Keratinocyte (primary cell): ENCODE results near the gene ATG4D. TPM values are rescaled to one million over a fixed set of nuclear protein-coding genes. Genes with fewer than 3 reads are reported as not detected.

Experiments used
- DNase-seq: peaks from one replicate; pipeline ENCODE4 v3.0.0-alpha.2; 2011; ENCODE audit warnings: low read depth, missing footprints, low spot score
- FAIRE-seq: peaks from 2 replicates; lab custom pipeline; 2011; peaks lifted over from hg19 to GRCh38; lab: Jason Lieb, UNC
- H2AFZ ChIP-seq: 2 replicates; pipeline ENCODE4 v1.6.0; 2012; ENCODE audit warnings: low read length, control low read depth, inconsistent platforms; ENCODE audit not compliant: control insufficient read depth
- H3K27ac ChIP-seq: 2 replicates; pipeline ENCODE4 v1.5.1; 2011; ENCODE audit warnings: low read length; ENCODE audit not compliant: control insufficient read depth, insufficient read depth
- H3K27me3 ChIP-seq: 3 replicates; pipeline ENCODE4 v1.6.0; 2011; ENCODE audit warnings: low read length; ENCODE audit not compliant: control insufficient read depth, insufficient read depth; ENCODE audit errors: extremely low read depth
- H3K36me3 ChIP-seq, 2 experiments: 2 replicates in 1 of 2; 3 replicates in 1 of 2; pipeline ENCODE4 v1.5.1; 2011; ENCODE audit warnings: low read length in 2 of 2, mild to moderate bottlenecking in 1 of 2; ENCODE audit not compliant: control insufficient read depth in 2 of 2, insufficient read depth in 2 of 2; ENCODE audit errors: extremely low read depth in 1 of 2
- H3K4me1 ChIP-seq: 3 replicates; pipeline ENCODE4 v1.5.1; 2011; ENCODE audit warnings: low read length; ENCODE audit not compliant: control insufficient read depth, insufficient read depth; ENCODE audit errors: extremely low read depth
- H3K4me2 ChIP-seq: 3 replicates; pipeline ENCODE4 v1.6.0; 2011; ENCODE audit warnings: low read depth, low read length; ENCODE audit not compliant: control insufficient read depth, insufficient read depth; ENCODE audit errors: extremely low read depth
- H3K4me3 ChIP-seq, 3 experiments: fragments of 200-600 bp in 1 of 3; sonication (generic) in 1 of 3; 2 replicates in 2 of 3; 3 replicates in 1 of 3; pipeline ENCODE4 v1.5.1; 2011 to 2016; ENCODE audit warnings: low read length in 3 of 3, mild to moderate bottlenecking in 3 of 3, control low read depth in 2 of 3, inconsistent platforms in 1 of 3, low read depth in 1 of 3, mixed read lengths in 1 of 3, mixed run types in 1 of 3, moderate library complexity in 1 of 3; ENCODE audit not compliant: control insufficient read depth in 2 of 3, insufficient read depth in 2 of 3; ENCODE audit errors: extremely low read depth in 1 of 3
- H3K79me2 ChIP-seq: 2 replicates; pipeline ENCODE4 v1.6.0; 2012; ENCODE audit warnings: low read length; ENCODE audit not compliant: control insufficient read depth, insufficient read depth
- H3K9ac ChIP-seq: 3 replicates; pipeline ENCODE4 v1.6.0; 2011; ENCODE audit warnings: low read length; ENCODE audit not compliant: control insufficient read depth, insufficient read depth; ENCODE audit errors: extremely low read depth
- H3K9me1 ChIP-seq: 3 replicates; pipeline ENCODE4 v1.6.0; 2011; ENCODE audit warnings: low read length; ENCODE audit not compliant: control insufficient read depth, insufficient read depth; ENCODE audit errors: extremely low read depth
- H3K9me3 ChIP-seq: 2 replicates; pipeline ENCODE4 v1.5.1; 2012; ENCODE audit warnings: low read depth, low read length; ENCODE audit not compliant: control insufficient read depth
- H4K20me1 ChIP-seq: 3 replicates; pipeline ENCODE4 v1.6.0; 2011; ENCODE audit warnings: low read length; ENCODE audit not compliant: control insufficient read depth, insufficient read depth; ENCODE audit errors: extremely low read depth
- CTCF ChIP-seq, 3 experiments: IDR thresholded peaks in 1 of 3; conservative IDR thresholded peaks in 1 of 3; optimal IDR thresholded peaks in 1 of 3; 2 replicates in 2 of 3; 3 replicates in 1 of 3; pipeline versions ENCODE3 to v1.5.1; 2011; ENCODE audit warnings: low read length in 3 of 3, mild to moderate bottlenecking in 3 of 3, moderate library complexity in 2 of 3, control low read depth in 1 of 3, inconsistent platforms in 1 of 3; ENCODE audit not compliant: insufficient read depth in 2 of 3; ENCODE audit errors: extremely low read depth in 1 of 3
- EZH2 ChIP-seq: IDR thresholded peaks from one replicate; pipeline ENCODE4 v1.6.1; 2012; ENCODE audit warnings: inconsistent platforms, mild to moderate bottlenecking, low read length, moderate library complexity
- dilution Hi-C: fragments of 300-500 bp; cut with MboI; formaldehyde crosslinking; loops from one replicate; pipeline ENCODE4 v1.7.0; 2020; ENCODE audit warnings: low sequenced_read_pairs; ENCODE audit not compliant: extremely low pct_ligation_motif_present
- polyA plus RNA-seq, 5 experiments: library from polyadenylated mRNA; depleted of rRNA in 3 of 5; stranded (reverse) in 3 of 5; stranded (forward) in 1 of 5; unstranded in 1 of 5; fragments of >200 nt; gene quantifications; 1 replicate in 1 of 5; 2 replicates in 3 of 5; 3 replicates in 1 of 5; pipeline versions ENCODE4 v1.2.1 to v1.2.3, GENCODE V29; 2011 to 2012; ENCODE audit warnings: missing spikeins in 2 of 5, low read depth in 1 of 5, low replicate concordance in 1 of 5

Gene ATG4D
- polyA plus RNA-seq, 1 donor (not counting 4 experiments of a cell fraction or from before 2014, with no cell fraction given): 12.6 TPM

GRCh38 chr19:10514211-10515145 lies 29.2 kb upstream of the ATG4D start:
- Histone ChIP-seq H3K27ac (no peak overlapping the region), H3K9ac (no peak overlapping the region), H3K4me1 (peaks cover 43% of the 10 kb centered on the region), H4K20me1 (no peaks in the 10 kb centered on the region), H2AFZ (no peak overlapping the region), H3K4me2 (no peak overlapping the region), H3K4me3 (no peak overlapping the region), H3K9me3 (no peaks in the 10 kb centered on the region), H3K36me3 (peaks cover 5 to 12% of the 10 kb centered on the region in 2 experiments), H3K27me3 (no peaks in the 10 kb centered on the region), H3K79me2 (peaks cover 37% of the 10 kb centered on the region), H3K9me1 (no peaks in the 10 kb centered on the region)
- FAIRE-seq (no peak), DNase-seq (no peak)
- dilution Hi-C loops: loop anchor here (5.0 kb wide), 1 partner anchor 43 kb away; no protein-coding TSS in a partner anchor
- TF ChIP-seq CTCF (optimal IDR thresholded peaks at IDR 0.05 in 1 of 3, IDR thresholded peaks at IDR 0.05 in 1 of 3, conservative IDR thresholded peaks at IDR 0.05 in 1 of 3; ENCODE audit: extremely low read depth in 1 of 3, insufficient read depth in 2 of 3, low read length in 3 of 3) (no peak), EZH2 (no peak)

GRCh38 chr19:10516064-10516385 lies 27.7 kb upstream of the ATG4D start:
- Histone ChIP-seq H3K27me3 (no peaks in the 10 kb centered on the region), H3K4me1 (peaks cover 37% of the 10 kb centered on the region), H3K79me2 (peaks cover 37% of the 10 kb centered on the region), H3K9ac (peak overlapping the region; percentile 28), H3K4me2 (peak overlapping the region; percentile 96), H3K9me3 (no peaks in the 10 kb centered on the region), H3K4me3 (peak overlapping the region; percentile 65 to 86 (median 77)), H2AFZ (peak overlapping the region; percentile 42), H3K9me1 (no peaks in the 10 kb centered on the region), H4K20me1 (no peaks in the 10 kb centered on the region), H3K27ac (peak overlapping the region; percentile 42), H3K36me3 (peaks cover 5 to 12% of the 10 kb centered on the region in 2 experiments)
- DNase-seq: no peak
- TF ChIP-seq CTCF (optimal IDR thresholded peaks at IDR 0.05 in 1 of 3, IDR thresholded peaks at IDR 0.05 in 1 of 3, conservative IDR thresholded peaks at IDR 0.05 in 1 of 3; ENCODE audit: extremely low read depth in 1 of 3, insufficient read depth in 2 of 3, low read length in 3 of 3) (no peak), EZH2 (no peak)
- dilution Hi-C loops: no loop called here
- FAIRE-seq: no peak
